Posterior vena cava (tissue), 2 donors: ENCODE measurements around the gene LVRN. TPM values are rescaled to one million over a fixed set of nuclear protein-coding genes. Genes with fewer than 3 reads are reported as not detected.

ENCODE experiments used
- DNase-seq: peaks from one replicate; pipeline ENCODE4 v3.0.0-alpha.2; 2020; ENCODE audit warnings: low spot score
- intact Hi-C, 2 donors: fragments of 100-400 bp; cut with DNase I; formaldehyde crosslinking; loops; one replicate each; pipeline versions ENCODE4 v1.14.1 to v1.14.2; 2022 to 2023
- total RNA-seq, 2 donors: library from RNA; stranded (reverse); fragmentation: NEBNext Ultra II Directional; extraction: Animal tissue kit (Norgen Biotek cat#: 25700); gene quantifications; one replicate each; pipeline ENCODE4 v1.2.1, GENCODE V29; 2021
- donor health status: DM: yes; HTN: yes; CAD: no.
- donor health status: DM: yes; HTN: yes; CAD: no.

The LVRN gene
- total RNA-seq, 2 donors from 2014 or later, result 1.5 to 3.7 TPM

- intact Hi-C loops, result no loop called here
- DNase-seq, result no peak
Observed at GRCh38 chr5:116002116-116002906, 40.0 kb downstream of the LVRN start.

- DNase-seq, result no peak
- intact Hi-C loops, result no loop called here
Observed at GRCh38 chr5:116004248-116004647, 42.0 kb downstream of the LVRN start.

- intact Hi-C loops, result no loop called here
- no peak for DNase-seq
Observed at GRCh38 chr5:116009806-116010205, 47.5 kb downstream of the LVRN start.

GRCh38 chr5:116011046-116011445 lies 48.8 kb downstream of the LVRN start:
- intact Hi-C loops, result no loop called here
- no peak for DNase-seq

GRCh38 chr5:116013207-116013785 lies 51.0 kb downstream of the LVRN start:
- DNase-seq, result no peak
- intact Hi-C loops, result no loop called here

GRCh38 chr5:116013936-116014335 lies 51.7 kb downstream of the LVRN start:
- DNase-seq, result no peak
- intact Hi-C loops, result no loop called here

GRCh38 chr5:116023619-116024018 lies 61.3 kb downstream of the LVRN start:
- intact Hi-C loops, result no loop called here
- no peak for DNase-seq

GRCh38 chr5:116025866-116026265 lies 63.6 kb downstream of the LVRN start:
- intact Hi-C loops, result no loop called here
- DNase-seq, result no peak

- intact Hi-C loops, result no loop called here
- DNase-seq, result no peak
Observed at GRCh38 chr5:116032094-116032517, 69.8 kb downstream of the LVRN start, which contains the start of gene ARL14EPL. Gene ARL14EPL, plus strand, starts transcription at chr5:116032472. Its CDS starts 18,994 bp downstream, at chr5:116051466.

GRCh38 chr5:116032991-116033390 lies 70.7 kb downstream of the LVRN start:
- intact Hi-C loops, result no loop called here

GRCh38 chr5:116035123-116035522 lies 72.8 kb downstream of the LVRN start:
- intact Hi-C loops, result no loop called here
- no peak for DNase-seq

More at GRCh38 chr5:116032991-116033390, 70.7 kb downstream of the LVRN start:
- no peak for DNase-seq

GRCh38 chr5:116037236-116037822 lies 75.1 kb downstream of the LVRN start:
- intact Hi-C loops, result no loop called here
- no peak for DNase-seq

- intact Hi-C loops, result loop anchor here in 1 of 2 donors (2.0 kb wide), 1 partner anchor 52 kb away; no protein-coding TSS in a partner anchor
- DNase-seq, result no peak
Observed at GRCh38 chr5:116038817-116039216, 76.5 kb downstream of the LVRN start.

- no peak for DNase-seq
- intact Hi-C loops, result no loop called here
Observed at GRCh38 chr5:116042375-116042774, 80.1 kb downstream of the LVRN start.

GRCh38 chr5:116044073-116044472 lies 81.8 kb downstream of the LVRN start:
- intact Hi-C loops, result no loop called here
- no peak for DNase-seq

- intact Hi-C loops, result no loop called here
Observed at GRCh38 chr5:116045821-116046220, 83.5 kb downstream of the LVRN start.

GRCh38 chr5:116046261-116046660 lies 84.0 kb downstream of the LVRN start:
- no peak for DNase-seq
- intact Hi-C loops, result no loop called here

More at GRCh38 chr5:116045821-116046220, 83.5 kb downstream of the LVRN start:
- no peak for DNase-seq

- intact Hi-C loops, result no loop called here
- no peak for DNase-seq
Observed at GRCh38 chr5:116046823-116047222, 84.5 kb downstream of the LVRN start.

GRCh38 chr5:116058346-116058936 lies 96.2 kb downstream of the LVRN start:
- no peak for DNase-seq
- intact Hi-C loops, result no loop called here

GRCh38 chr5:116062352-116062751 lies 100.1 kb downstream of the LVRN start:
- intact Hi-C loops, result loop anchor here in 1 of 2 donors (10.0 kb wide), 1 partner anchor 418 kb away; no protein-coding TSS in a partner anchor
- DNase-seq, result no peak
